Stimulated activated CD8-positive, alpha-beta memory T cell treated with anti-CD3 and anti-CD28 coated beads, Interleukin-15, amount 100 ng/mL, for 24 hours (primary cell): Measurements from ENCODE around the gene KLLN.
"Not testable (repeated sequence)": the region's sequence is repeated elsewhere in the genome, so short reads cannot be mapped to it uniquely, and the experiment has no call there.

ENCODE experiments used
- DNase-seq: peaks from one replicate; pipeline ENCODE4 v3.0.0-alpha.2; 2020; ENCODE audit warnings: low read depth

The KLLN gene

DNA sequence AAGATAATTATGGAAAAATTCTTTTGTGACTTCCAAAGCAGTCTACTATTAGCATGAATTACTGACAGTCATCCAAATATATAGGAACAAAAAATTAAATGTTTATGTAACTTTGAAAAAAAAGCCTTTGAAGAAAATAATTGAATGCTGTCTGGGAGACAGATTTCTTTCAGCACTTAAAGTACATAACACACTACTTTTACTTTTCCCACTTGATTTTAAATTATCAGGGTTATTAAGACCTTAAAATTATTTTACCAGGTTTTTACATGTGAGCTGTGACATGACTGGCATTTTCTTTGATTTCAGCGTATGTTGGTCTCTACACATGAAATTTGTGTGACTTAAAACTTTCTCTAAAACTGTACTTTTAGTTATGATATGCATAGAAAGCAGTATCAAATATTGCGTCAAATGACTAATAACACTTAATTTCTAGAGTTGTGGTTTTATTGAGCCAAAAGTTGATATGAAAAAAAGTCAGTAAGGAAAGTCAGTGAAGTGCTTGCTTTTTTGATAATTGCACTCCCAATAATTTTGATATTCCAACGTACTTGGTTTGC is 3.2 kb upstream of the KLLN start:
- DNase-seq, result no peak

DNA sequence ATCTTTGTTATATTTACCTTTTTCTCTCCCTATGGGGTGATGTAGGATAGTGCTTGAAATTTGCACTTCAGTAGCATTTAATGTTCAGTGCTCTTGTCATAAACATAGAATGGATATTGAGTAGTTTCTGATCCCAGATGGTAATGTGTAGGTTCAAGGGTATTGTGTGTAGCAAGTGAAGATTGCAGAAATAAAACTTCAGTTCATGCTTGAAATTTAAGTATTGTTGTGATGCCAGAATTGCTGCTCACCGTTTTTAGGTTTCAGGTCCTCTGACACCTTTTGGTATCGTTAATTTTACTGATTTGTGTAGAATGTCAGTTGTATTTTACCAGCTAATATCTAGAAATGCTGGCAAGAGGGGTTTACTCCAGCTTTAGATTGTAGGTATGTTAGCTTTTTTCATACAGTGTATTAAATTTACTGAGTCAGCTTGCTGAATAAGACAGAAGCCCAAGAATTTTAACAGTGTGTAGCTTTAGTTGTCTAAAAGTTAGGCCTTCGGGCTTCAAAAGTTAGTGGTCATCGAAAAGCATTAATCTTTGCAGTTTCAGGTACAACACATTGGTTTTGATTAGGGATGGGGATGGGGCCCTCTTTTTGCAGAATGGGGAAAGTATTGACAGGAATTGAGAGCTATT is 2.0 kb upstream of the KLLN start:
- DNase-seq, result no peak

DNA sequence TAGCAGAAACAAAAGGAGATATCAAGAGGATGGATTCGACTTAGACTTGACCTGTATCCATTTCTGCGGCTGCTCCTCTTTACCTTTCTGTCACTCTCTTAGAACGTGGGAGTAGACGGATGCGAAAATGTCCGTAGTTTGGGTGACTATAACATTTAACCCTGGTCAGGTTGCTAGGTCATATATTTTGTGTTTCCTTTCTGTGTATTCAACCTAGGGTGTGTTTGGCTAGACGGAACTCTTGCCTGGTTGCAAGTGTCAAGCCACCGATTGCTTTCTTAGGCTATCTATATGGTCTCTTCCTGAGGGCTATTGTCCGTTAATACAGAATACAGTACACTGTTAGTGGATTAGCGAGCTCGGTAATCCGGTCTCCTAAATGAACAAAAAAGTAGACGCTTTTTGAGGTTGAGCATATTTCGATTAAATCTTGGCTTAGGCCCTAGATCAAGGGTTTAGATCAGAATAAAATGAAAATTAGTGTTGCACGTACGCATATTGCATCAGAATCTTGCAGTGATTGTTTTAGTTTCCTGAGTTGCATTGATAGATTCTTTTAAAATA is 1.2 kb upstream of the KLLN start:
- no peak for DNase-seq

- DNase-seq, result not testable (repeated sequence)
Observed at GRCh38 chr10:87863951-87864495, 690 bp upstream of the KLLN start.

GRCh38 chr10:87862679-87863052 is 667 bp downstream of the KLLN start:
- DNase-seq, result peak; percentile 11

DNA sequence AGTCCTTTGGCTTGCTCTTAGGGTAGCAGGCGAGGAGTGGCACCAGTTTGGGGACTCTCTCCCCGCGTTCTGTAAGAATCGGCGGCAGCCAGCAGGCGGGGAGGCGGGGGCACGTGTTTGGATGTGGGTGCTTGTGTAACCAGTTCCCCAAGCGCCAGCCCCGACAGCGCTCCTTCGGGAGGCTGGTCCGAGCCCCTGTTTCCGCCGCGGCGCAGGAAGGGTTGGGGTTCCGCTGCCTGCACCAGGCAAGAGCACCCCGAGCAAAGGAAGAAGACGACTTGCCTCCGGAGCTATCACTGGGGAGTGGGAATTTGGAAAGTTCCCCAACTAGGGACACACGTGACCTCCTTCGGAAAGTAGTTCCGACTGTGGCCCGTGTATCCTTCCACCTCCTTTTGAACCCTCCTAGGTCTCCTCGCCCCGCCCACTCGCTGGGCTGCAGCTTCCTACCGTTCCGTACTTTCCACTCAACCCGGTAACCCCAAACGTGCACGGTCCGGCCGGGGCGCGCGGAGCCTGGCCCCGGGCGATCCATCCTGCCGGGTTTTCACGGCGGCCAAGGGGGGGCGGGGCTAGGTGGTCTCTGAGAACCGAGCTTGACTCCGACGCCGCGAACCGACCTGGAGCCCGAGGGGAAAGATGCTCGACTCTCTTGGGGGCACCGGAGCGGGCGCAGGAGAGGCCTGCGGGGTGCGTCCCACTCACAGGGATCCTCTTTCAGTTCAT is 1.2 kb downstream of the KLLN start:
- DNase-seq, result peak; percentile 84

GRCh38 chr10:87861566-87861952 is 1.8 kb downstream of the KLLN start:
- DNase-seq, result peak; percentile 5

DNA sequence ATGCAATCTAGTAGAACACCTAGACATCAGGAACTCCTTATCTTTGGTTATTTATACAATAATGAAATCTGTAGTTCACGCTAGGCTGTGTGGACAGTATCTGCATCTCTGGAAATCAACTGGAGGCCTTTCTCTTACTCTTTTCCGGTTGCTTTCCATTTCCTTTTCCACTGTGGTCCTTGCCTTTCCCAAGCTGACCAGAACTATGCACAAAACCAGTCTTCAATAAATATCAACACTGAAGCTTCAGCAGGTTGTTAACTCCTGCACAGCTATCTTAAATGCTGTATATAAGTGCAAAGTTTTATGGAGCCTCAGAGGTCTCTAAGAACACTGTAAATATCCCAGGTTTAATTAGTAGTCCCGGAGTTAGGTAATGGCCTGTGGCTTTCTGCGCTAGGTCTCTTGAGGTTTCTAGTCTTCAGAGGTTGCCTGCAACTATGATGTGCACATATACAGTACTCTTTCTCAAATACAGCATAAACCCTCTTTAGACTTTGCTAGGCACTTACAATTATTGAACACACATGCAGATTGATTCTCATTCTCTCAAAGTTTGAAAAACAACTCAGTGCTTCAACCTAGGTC is 2.4 kb downstream of the KLLN start:
- no peak for DNase-seq

DNA sequence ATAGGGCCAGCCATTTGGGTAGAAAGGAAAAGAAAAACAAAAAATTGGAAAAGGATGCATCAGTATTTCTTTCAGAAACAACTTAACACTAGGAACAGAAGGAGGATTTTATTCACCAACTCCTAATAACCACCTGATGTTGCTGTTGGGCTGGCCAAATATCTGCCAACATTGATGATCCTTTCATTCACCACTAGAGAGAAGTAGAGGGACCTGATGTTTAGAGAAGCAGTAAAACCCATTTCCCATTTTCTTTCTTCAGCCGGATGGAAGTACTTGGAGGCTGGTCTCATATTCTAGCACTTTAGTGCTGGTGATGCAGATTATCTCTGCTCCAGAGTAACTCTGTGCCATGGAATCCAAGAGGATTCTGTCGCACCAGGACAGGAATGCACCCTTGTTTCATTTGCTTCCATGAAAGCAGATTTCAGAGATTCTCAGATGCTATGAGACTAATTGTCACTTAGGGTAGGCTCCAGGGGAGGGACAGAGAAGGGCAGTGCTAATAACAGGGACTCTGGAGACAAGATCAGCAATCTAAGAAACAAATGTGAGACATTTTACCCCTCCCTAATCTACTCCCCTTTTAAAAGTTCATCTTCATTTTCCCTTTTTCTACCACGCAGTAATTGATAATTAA is 3.1 kb downstream of the KLLN start:
- no peak for DNase-seq

GRCh38 chr10:87855665-87856064 is 7.7 kb downstream of the KLLN start:
- DNase-seq, result not testable (repeated sequence)

GRCh38 chr10:87855247-87855646 is 8.1 kb downstream of the KLLN start:
- not testable (repeated sequence) for DNase-seq

- DNase-seq, result no peak
Observed at GRCh38 chr10:87852089-87852488, 11.2 kb downstream of the KLLN start.

- DNase-seq, result no peak
Observed at GRCh38 chr10:87850742-87851205, 12.6 kb downstream of the KLLN start.

DNA sequence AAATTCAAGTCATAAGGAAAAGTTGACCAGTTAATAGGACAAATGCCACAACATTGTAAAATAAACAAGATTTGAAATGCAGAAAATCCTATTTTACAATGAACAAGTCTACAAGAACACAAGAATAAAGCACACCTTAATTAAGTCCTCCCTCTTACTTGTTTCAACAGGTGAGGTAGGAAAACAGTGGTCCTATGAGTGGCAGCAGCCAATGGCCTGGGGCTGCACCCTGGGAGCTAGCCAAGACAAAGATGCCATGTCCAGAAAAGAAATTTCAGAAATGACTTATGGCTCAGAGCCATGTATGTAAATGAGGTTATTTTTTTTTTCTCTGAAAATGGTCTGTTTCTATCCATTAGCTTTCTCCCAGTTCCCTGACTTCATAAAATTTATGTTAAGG is 14.3 kb downstream of the KLLN start:
- DNase-seq, result no peak

GRCh38 chr10:87847550-87847949 is 15.8 kb downstream of the KLLN start:
- DNase-seq, result no peak

GRCh38 chr10:87846711-87847110 is 16.6 kb downstream of the KLLN start:
- not testable (repeated sequence) for DNase-seq

DNA sequence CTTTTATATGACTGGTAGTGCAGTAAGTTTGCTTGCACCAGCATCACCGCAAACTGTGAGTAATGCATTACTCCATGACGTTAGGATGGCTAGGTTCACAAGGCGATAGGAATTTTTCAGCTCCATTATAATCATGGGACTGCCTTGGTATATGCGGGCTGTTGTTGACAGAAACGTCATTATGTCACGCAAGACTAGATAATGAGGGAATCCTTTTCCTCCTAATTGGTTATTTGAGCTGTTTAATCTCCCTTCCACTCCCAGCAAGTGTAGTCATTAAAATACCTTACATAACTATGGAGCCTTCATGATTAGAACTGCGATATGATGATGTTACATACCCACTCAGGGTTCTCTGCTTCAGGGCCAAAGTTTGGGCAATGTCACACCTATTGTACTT is 17.3 kb downstream of the KLLN start:
- DNase-seq, result no peak

DNA sequence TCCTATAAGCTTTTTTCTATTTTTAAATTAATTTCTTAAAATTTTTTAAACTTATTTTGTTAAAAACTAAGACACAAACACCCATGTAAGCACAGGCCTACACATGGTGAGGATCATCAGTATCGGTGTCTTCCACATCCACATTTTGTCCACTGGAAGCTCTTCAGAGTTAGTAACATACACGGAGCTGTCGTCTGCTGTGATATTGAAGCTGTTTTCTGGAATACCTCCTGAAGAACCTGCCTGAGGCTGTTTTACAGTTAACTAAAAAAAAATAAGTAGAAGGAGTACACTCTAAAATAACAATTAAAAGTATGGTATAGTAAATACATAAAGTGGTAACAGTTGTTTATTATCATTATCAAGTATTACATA is 17.7 kb downstream of the KLLN start:
- DNase-seq, result no peak

GRCh38 chr10:87844837-87845623 is 18.3 kb downstream of the KLLN start:
- no peak for DNase-seq

DNA sequence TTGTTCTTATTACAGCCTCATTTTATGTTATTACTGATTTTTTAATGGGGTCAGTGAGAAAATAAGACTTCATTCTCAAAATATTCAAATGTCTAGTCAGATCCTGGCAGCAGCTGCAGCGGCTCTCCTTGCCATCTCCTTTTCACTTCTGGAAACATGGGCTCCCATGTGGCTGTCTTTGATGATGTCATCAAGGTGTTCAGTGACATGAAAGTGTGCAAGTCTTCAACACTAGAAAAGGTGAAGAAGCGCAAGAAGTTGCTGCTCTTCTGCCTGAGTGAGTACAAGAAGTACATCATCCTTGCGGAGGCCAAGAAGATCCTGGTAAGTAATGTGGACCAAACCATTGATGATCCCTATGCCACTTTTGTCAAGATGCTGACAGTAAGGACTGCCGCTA is 19.6 kb downstream of the KLLN start:
- DNase-seq, result no peak
